H1 (cell line): ENCODE measurements around the gene C20orf173. TPM values are rescaled to one million over a fixed set of nuclear protein-coding genes. Genes with fewer than 3 reads are reported as not detected.

Experiments
- CTCF ChIA-PET: fragments of 300-600 bp; sonication (Branson Sonifier 250); formaldehyde crosslinking; loops from one replicate; lab custom pipeline; 2021; ENCODE audit not compliant: partially characterized antibody; lab: Charles Lee
- POLR2A ChIA-PET: fragments of 300-600 bp; sonication (Branson Sonifier 250); formaldehyde crosslinking; loops from one replicate; lab custom pipeline; 2021; ENCODE audit warnings: inconsistent platforms; ENCODE audit not compliant: partially characterized antibody; lab: Charles Lee
- DNase-seq, 2 experiments: peaks; one replicate each; pipeline versions ENCODE4 v3.0.0 to v3.0.0-alpha.2; 2010 to 2022; ENCODE audit warnings: low spot score in 2 of 2, low read depth in 1 of 2, mixed read lengths in 1 of 2
- FAIRE-seq: peaks from 2 replicates; lab custom pipeline; 2011; peaks lifted over from hg19 to GRCh38; lab: Jason Lieb, UNC
- H2AFZ ChIP-seq: 2 replicates; pipeline ENCODE4 v1.8.1; 2012; ENCODE audit warnings: low read length, inconsistent platforms
- H2AK5ac ChIP-seq: 2 replicates; pipeline ENCODE4 v1.6.1; 2013; ENCODE audit warnings: low read depth, low read length
- H2BK120ac ChIP-seq: replicated peaks from 2 replicates; pipeline ENCODE3; 2013; ENCODE audit warnings: low read depth, low read length, inconsistent platforms
- H2BK12ac ChIP-seq: 2 replicates; pipeline ENCODE4 v1.6.1; 2013; ENCODE audit warnings: low read depth, low read length
- H2BK15ac ChIP-seq: 2 replicates; pipeline ENCODE4 v1.6.1; 2013; ENCODE audit warnings: low read length
- H2BK20ac ChIP-seq: 2 replicates; pipeline ENCODE4 v1.6.1; 2013; ENCODE audit warnings: low read length
- H2BK5ac ChIP-seq: 2 replicates; pipeline ENCODE4 v1.6.1; 2013; ENCODE audit warnings: low read depth, low read length
- H3K14ac ChIP-seq: 2 replicates; pipeline ENCODE4 v1.6.1; 2013; ENCODE audit warnings: inconsistent platforms; ENCODE audit not compliant: insufficient read length
- H3K18ac ChIP-seq: 2 replicates; pipeline ENCODE4 v1.6.1; 2013; ENCODE audit warnings: low read length; ENCODE audit errors: extremely low read depth
- H3K23ac ChIP-seq: 2 replicates; pipeline ENCODE4 v1.6.1; 2013; ENCODE audit warnings: inconsistent platforms; ENCODE audit not compliant: insufficient read length
- H3K23me2 ChIP-seq: 2 replicates; pipeline ENCODE4 v1.6.1; 2013; ENCODE audit warnings: low read depth, low read length
- H3K27ac ChIP-seq: 2 replicates; pipeline ENCODE4 v1.6.1; 2011; ENCODE audit warnings: low read depth, low read length, inconsistent platforms
- H3K27me3 ChIP-seq, 4 experiments: replicated peaks in 1 of 4; 1 replicate in 1 of 4; 2 replicates in 3 of 4; pipeline versions ENCODE4 v1.6.1 to v1.8.1; 2011 to 2013; ENCODE audit warnings: low read length in 3 of 4, mild to moderate bottlenecking in 3 of 4, inconsistent platforms in 2 of 4, mixed read lengths in 2 of 4, moderate library complexity in 1 of 4; ENCODE audit not compliant: control insufficient read depth in 3 of 4, insufficient read depth in 3 of 4; ENCODE audit errors: extremely low read depth in 1 of 4
- H3K36me3 ChIP-seq, 4 experiments: 2 replicates each; pipeline versions ENCODE4 v1.6.1 to v1.8.1; 2011 to 2013; ENCODE audit warnings: mild to moderate bottlenecking in 4 of 4, low read length in 3 of 4, moderate library complexity in 2 of 4, control low read depth in 1 of 4, inconsistent platforms in 1 of 4; ENCODE audit not compliant: insufficient read depth in 4 of 4, control insufficient read depth in 2 of 4
- H3K4ac ChIP-seq: replicated peaks from 2 replicates; pipeline ENCODE3; 2013; ENCODE audit warnings: low read length, low read depth, mixed read lengths, inconsistent platforms; ENCODE audit not compliant: insufficient read length
- H3K4me1 ChIP-seq, 4 experiments: replicated peaks in 1 of 4; 1 replicate in 1 of 4; 2 replicates in 3 of 4; pipeline versions ENCODE4 v1.6.1 to v1.8.1; 2011 to 2013; ENCODE audit warnings: low read length in 3 of 4, inconsistent platforms in 2 of 4, mixed read lengths in 1 of 4; ENCODE audit not compliant: insufficient read depth in 4 of 4, control insufficient read depth in 3 of 4
- H3K4me2 ChIP-seq, 2 experiments: 2 replicates each; pipeline versions ENCODE4 v1.6.1 to v1.8.1; 2011 to 2013; ENCODE audit warnings: low read depth in 2 of 2, low read length in 2 of 2, control low read depth in 1 of 2, inconsistent platforms in 1 of 2, mild to moderate bottlenecking in 1 of 2; ENCODE audit not compliant: insufficient read depth in 1 of 2
- H3K4me3 ChIP-seq, 4 experiments: fragments of 200-600, 300-600 bp in 1 of 4; sonication (generic), shearing (Covaris generic), sonication (Bioruptor Twin) in 1 of 4; 2 replicates each; pipeline versions ENCODE4 v1.5.1 to v1.8.1; 2011 to 2016; ENCODE audit warnings: low read length in 4 of 4, low read depth in 3 of 4, control low read depth in 2 of 4, inconsistent platforms in 2 of 4, mild to moderate bottlenecking in 2 of 4, mixed read lengths in 1 of 4, moderate library complexity in 1 of 4; ENCODE audit not compliant: insufficient read depth in 2 of 4; ENCODE audit errors: extremely low read depth in 1 of 4
- H3K56ac ChIP-seq: replicated peaks from 2 replicates; pipeline ENCODE3; 2013; ENCODE audit warnings: low read depth, mild to moderate bottlenecking, mixed read lengths, low read length, inconsistent platforms; ENCODE audit not compliant: insufficient read length
- H3K79me1 ChIP-seq: 2 replicates; pipeline ENCODE4 v1.6.1; 2013; ENCODE audit warnings: low read depth, low read length, control low read depth
- H3K79me2 ChIP-seq, 2 experiments: 2 replicates each; pipeline versions ENCODE4 v1.6.1 to v1.8.1; 2012 to 2013; ENCODE audit warnings: low read length in 2 of 2, mild to moderate bottlenecking in 2 of 2, inconsistent platforms in 1 of 2; ENCODE audit not compliant: insufficient read depth in 2 of 2, control insufficient read depth in 1 of 2
- H3K9ac ChIP-seq, 4 experiments: replicated peaks in 1 of 4; 1 replicate in 1 of 4; 2 replicates in 3 of 4; pipeline versions ENCODE4 v1.6.1 to v1.8.1; 2011 to 2013; ENCODE audit warnings: low read depth in 3 of 4, low read length in 3 of 4, control low read depth in 2 of 4, mild to moderate bottlenecking in 2 of 4, moderate library complexity in 2 of 4, inconsistent platforms in 1 of 4; ENCODE audit errors: extremely low read depth in 1 of 4
- H3K9me3 ChIP-seq, 2 experiments: 2 replicates each; pipeline versions ENCODE4 v1.6.1 to v1.8.1; 2012 to 2013; ENCODE audit warnings: mild to moderate bottlenecking in 2 of 2, moderate library complexity in 2 of 2, control low read depth in 1 of 2, inconsistent platforms in 1 of 2, low read depth in 1 of 2, low read length in 1 of 2, mixed read lengths in 1 of 2; ENCODE audit not compliant: insufficient read depth in 2 of 2
- H4K20me1 ChIP-seq, 2 experiments: replicated peaks in 1 of 2; 2 replicates each; pipeline versions ENCODE3 to v1.8.1; 2011 to 2013; ENCODE audit warnings: inconsistent platforms in 2 of 2, low read length in 2 of 2, mild to moderate bottlenecking in 1 of 2; ENCODE audit not compliant: insufficient read depth in 2 of 2, control insufficient read depth in 1 of 2
- H4K5ac ChIP-seq: 2 replicates; pipeline ENCODE4 v1.6.1; 2013; ENCODE audit warnings: low read length, low read depth, mixed read lengths, inconsistent platforms; ENCODE audit not compliant: insufficient read length
- H4K8ac ChIP-seq: 2 replicates; pipeline ENCODE4 v1.8.0; 2013; ENCODE audit warnings: mild to moderate bottlenecking, moderate library complexity, low read length, inconsistent platforms; ENCODE audit not compliant: insufficient read depth; ENCODE audit errors: extremely low read depth
- H4K91ac ChIP-seq: replicated peaks from 2 replicates; pipeline ENCODE3; 2013; ENCODE audit warnings: low read length, mixed read lengths, inconsistent platforms; ENCODE audit not compliant: insufficient read length
- ASH2L ChIP-seq: fragments of 200-600, 300-600 bp; sonication (generic); IDR thresholded peaks from one replicate; pipeline ENCODE4 v1.7.1; 2017; ENCODE audit warnings: low read length
- ATF3 ChIP-seq: IDR thresholded peaks from 2 replicates; pipeline ENCODE4 v1.6.1; 2011; ENCODE audit warnings: low read depth, mild to moderate bottlenecking, low read length; ENCODE audit not compliant: insufficient read depth
- POU5F1 ChIP-seq: IDR thresholded peaks from 2 replicates; pipeline ENCODE4 v1.6.1; 2011; ENCODE audit warnings: low read depth, mild to moderate bottlenecking, low read length, moderate library complexity
- SUZ12 ChIP-seq: fragments of 200-600 bp; sonication (generic); IDR thresholded peaks from 2 replicates; pipeline ENCODE4 v1.6.1; 2012; ENCODE audit warnings: mild to moderate bottlenecking, inconsistent platforms, low read length, moderate library complexity, mixed read lengths
- TEAD4 ChIP-seq: IDR thresholded peaks from 2 replicates; pipeline ENCODE4 v1.6.1; 2012; ENCODE audit warnings: low read depth, low read length, inconsistent platforms, mixed read lengths
- USF2 ChIP-seq: IDR thresholded peaks from 2 replicates; pipeline ENCODE4 v1.6.1; 2011; ENCODE audit warnings: low read length, improper control_type of control experiment
- polyA plus RNA-seq, 7 experiments: library from polyadenylated mRNA; depleted of rRNA in 3 of 7; stranded (reverse) in 5 of 7; unstranded in 2 of 7; fragments of >200 nt in 5 of 7; fragments of 200-250 nt in 2 of 7; gene quantifications; 1 replicate in 5 of 7; 2 replicates in 1 of 7; 4 replicates in 1 of 7; pipeline versions ENCODE4 v1.2.1 to v1.2.3, GENCODE V29; 2011 to 2013; ENCODE audit warnings: missing spikeins in 2 of 7, mixed read lengths in 2 of 7
- total RNA-seq: library from RNA; stranded (reverse); fragmentation: NEBNext Ultra II Directional; extraction: Animal tissue kit (Norgen Biotek cat#: 25700); gene quantifications from 2 replicates; pipeline ENCODE4 v1.2.1, GENCODE V29; 2021

Gene C20orf173
- total and polyA plus RNA-seq, 2 of the 8 experiments (the other 6 are each of a cell fraction or from before 2014, with no cell fraction given): not detected

- Histone ChIP-seq H3K14ac (no peak overlapping the region), H4K5ac (no peak overlapping the region), H2AFZ (no peak overlapping the region), H3K9ac (no peak overlapping the region), H3K27me3 (no peaks in the 10 kb centered on the region), H4K8ac (no peak overlapping the region), H3K4me2 (no peak overlapping the region), H2BK120ac (no peak overlapping the region), H3K18ac (no peak overlapping the region), H2BK12ac (no peak overlapping the region), H3K56ac (no peak overlapping the region), H2BK15ac (no peak overlapping the region)
- CTCF ChIA-PET: interaction anchor here (0.6 to 2.3 kb wide), 4 partner anchors 10 to 50 kb away, joined by 4 to 12 read pairs (median 6); no protein-coding TSS in a partner anchor
- TF ChIP-seq TEAD4: no peak
- no peak for TF ChIP-seq ASH2L
- TF ChIP-seq POU5F1: no peak
- no peak for TF ChIP-seq ATF3
- TF ChIP-seq SUZ12: no peak
- TF ChIP-seq USF2: no peak
- TF ChIP-seq, all 59 proteins: peak for 0
- no peak overlapping the region for H2AK5ac ChIP-seq
- DNase-seq (no peak), FAIRE-seq (no peak)
- H3K4me1 ChIP-seq: no peaks in the 10 kb centered on the region
- H3K23ac ChIP-seq: no peak overlapping the region
- POLR2A ChIA-PET: interaction anchor here (1.6 kb wide), 2 partner anchors 33 to 44 kb away, joined by 3 to 5 read pairs; partner anchors contain the start of gene SPAG4
- no peak overlapping the region for H2BK5ac ChIP-seq
- H3K4me3 ChIP-seq: no peak overlapping the region
- no peak overlapping the region for H3K4ac ChIP-seq
- no peaks in the 10 kb centered on the region for H3K23me2 ChIP-seq
- no peaks in the 10 kb centered on the region for H3K36me3 ChIP-seq
- H2BK20ac ChIP-seq: no peak overlapping the region
- no peak overlapping the region for H3K27ac ChIP-seq
- no peaks in the 10 kb centered on the region for H3K79me1 ChIP-seq
- H3K9me3 ChIP-seq: 0 out of 4 replicates have a peak, but pooled peaks cover 0 to 2% of the 10 kb centered on the region in 2 experiments
- H4K20me1 ChIP-seq: no peaks in the 10 kb centered on the region
- no peak overlapping the region for H4K91ac ChIP-seq
- H3K79me2 ChIP-seq: no peaks in the 10 kb centered on the region
Observed at GRCh38 chr20:35571555-35571954, 42.1 kb upstream of the C20orf173 start.
